Hippocampal formation (tissue), 2 donors: ENCODE measurements around the gene UROD.
"Not testable (repeated sequence)": the region's sequence is repeated elsewhere in the genome, so short reads cannot be mapped to it uniquely, and the experiment has no call there.

Experiments
- DNase-seq, 2 donors: peaks; one replicate each; lab custom pipeline; 2025; lab: John Stamatoyannopoulos, UW

The UROD gene

DNA sequence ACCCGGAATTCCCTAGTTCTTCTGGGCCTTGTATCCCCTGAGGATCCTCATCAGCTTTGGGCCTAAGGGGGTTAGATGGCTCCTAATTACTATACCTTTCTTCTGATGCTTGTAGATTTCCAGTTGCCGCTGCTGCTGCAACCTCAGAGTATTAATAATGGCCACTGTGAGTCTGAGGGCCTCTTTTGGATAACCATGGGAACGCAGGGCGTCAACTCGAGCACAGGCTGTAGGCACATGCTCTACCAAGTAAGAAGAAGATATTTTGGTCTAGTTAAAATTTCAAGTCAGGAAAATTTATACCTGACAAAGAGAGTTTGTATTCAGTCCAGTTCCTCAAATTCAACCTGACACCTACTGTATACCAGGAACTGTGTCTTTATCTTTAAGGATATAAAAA, 28.2 kb downstream of the UROD start:
- no peak for DNase-seq

DNA sequence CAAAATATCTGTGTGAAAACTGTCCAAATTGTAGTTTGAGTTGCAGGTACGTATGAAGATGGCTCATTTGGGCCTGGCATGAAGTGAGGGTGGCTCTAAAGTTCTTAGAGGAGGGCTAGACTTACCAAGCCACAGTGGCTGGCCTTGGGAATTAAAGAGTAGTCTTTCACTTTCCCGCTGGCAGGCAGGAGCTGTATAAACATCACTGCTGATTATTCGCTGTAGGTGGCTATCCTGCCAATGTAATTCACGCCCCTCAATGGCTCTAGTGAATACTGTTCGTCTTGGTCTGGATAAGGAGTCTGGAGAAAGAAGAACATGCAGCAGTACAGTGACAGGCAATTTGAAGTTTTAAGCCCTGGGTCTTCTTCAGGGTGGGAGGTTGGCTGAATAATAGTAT, 31.0 kb downstream of the UROD start:
- DNase-seq: no peak

DNA sequence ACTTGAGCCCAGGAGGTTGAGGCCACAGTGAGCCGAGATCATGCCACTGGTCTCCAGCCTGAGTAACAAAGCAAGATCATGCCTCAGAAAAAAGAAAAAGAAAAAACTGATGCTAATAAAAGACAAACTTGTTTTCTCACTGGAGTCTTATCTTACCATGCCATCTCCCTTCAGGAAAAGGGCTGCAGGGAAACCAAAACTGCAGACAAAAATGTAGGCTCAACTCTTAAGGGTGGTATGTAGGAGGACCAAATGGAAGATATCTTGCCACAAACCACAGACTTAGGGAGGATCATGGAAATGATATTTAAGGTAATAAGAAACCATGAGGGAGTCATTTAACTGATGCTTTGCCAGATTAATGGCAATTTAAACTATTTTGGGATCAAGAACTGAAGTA, 32.9 kb downstream of the UROD start:
- no peak for DNase-seq

DNA sequence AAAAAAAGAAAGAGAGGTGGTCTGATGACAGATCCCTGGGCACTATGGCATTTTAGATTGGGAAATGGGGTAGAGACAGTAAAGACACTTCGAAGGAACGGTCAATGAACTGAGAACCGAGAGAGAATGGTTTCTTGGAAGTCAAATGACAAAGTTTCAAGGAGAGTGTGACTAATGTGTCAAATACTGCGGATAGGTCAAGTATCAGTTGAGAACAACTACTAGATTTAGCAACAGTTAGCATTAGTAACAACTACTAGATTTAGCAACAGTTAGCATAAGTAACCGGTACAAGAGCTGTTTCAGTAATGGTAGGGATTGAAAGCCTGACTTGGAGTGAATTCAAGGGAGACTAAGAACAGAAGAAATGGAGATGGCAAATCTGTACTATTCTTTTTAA, 35.0 kb downstream of the UROD start:
- DNase-seq: no peak

DNA sequence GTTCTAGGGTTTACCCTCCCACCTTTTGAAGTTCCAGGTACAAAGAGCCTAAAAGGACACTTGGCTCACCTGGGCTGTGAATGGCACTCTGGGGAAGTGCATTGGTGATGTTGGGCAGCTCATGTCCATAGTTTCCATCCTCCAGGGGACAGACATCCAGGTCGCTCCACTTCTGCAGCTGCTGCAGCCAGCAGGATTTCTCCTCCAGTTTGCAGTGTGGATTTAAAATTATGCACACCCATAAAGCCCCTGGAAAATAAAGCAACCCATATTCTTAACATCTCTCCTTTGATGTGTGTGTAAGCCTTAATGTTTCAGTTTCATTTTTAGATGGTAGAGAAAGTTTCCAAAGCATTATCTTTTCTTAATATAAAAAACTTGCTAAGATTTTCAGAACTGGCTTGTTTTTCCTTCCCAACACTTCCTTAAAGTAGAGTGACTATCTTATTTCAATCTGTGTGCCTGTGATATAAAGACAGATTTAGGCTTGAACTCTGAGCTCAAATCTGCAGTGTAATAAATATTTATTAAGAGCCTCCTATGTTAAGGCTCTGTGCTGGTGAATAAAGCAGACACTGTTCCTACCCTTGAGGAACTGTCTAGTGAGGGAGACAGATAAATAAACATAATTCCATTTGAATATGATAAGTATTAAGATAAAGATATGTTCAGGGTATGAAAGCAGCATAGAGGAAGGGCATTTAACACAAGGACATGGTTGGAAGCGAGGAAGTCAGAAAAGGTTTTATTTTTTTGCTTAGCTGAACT, 39.1 kb downstream of the UROD start:
- no peak for DNase-seq

DNA sequence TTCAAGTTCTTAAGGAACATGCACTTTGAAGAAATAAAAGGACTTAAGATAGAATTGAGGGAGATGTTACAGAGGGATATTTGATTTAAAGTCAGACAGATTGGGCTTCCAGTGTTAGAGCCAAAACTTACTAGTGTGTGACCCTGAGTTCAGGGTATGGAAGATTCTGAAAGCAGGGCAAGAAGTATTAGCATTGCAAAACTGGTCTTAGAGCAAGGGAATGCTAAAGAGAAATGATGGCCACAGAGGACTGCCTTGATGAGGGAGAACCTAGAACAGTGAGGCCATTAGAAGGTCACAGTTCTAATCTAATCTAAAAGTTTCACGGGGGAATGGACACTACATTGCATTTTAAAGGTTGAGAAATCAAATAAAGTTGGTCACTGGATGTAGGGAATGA, 45.5 kb downstream of the UROD start:
- no peak for DNase-seq

DNA sequence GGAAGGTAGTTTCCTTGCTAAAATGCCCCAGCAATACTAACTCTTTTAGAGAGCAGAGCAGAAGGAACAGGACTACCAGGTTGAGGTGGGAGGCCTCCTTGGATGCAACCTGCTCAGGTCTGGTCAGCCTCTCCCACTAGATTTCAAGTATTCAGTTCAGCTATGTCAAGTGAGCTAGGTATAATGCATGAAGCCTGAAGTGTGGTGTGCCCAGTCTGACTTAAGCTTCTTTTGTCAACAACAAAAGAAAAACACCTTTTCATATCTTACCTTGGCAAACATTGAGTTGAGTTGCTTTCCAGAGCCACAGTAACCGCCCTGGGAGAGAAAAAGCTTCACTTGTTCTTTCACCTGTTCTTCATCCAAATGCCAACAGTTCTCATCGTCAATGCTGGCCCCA, 47.8 kb downstream of the UROD start:
- DNase-seq: no peak

DNA sequence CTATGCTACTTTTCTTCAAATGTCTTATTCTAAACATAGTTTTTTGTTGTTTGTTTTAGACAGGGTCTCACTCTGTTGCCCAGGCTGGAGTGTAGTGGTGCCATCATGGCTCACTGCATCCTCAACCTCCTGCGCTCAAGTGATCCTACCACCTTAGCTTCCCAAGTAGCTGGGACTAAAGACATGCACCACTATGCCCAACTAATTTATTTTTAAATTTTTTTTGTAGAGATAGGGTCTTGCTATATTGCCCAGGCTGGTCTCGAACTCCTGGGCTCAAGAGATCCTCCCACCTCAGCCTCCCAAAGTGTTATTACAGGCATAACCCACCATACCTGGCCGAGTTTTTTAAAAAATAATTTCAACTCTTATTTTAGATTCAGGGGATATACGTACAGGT, 50.4 kb downstream of the UROD start:
- not testable (repeated sequence) for DNase-seq

DNA sequence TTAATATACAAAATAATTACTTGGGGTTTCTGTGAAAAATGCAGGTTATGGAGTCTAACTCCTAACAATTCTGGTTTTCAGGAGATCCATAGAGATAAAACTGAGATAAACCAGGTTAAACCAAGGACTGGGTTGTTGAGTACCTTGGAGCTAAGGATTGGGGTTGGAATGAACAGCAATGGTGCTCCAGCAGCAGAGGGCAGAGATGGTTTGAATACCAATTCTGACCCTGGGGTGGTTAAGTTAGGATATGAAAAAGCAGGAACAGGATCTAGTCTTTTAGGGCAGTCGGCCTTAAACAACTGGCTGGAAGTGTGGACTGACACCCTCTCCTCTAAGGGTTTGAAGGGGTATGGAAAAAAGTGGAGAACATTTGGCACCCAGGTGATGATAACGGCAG, 53.0 kb downstream of the UROD start:
- no peak for DNase-seq
